GM21526 (cell line): Measurements from ENCODE around the gene CALCA.
"Not testable (repeated sequence)": the region's sequence is repeated elsewhere in the genome, so short reads cannot be mapped to it uniquely, and the experiment has no call there.

ENCODE experiments used
- ATAC-seq: cut with Tn5 transposase; IDR thresholded peaks from one replicate; pipeline ENCODE4 v1.9.1; 2021; ENCODE audit warnings: moderate library complexity; ENCODE audit not compliant: unreplicated experiment, low FRiP score

Gene CALCA, protein sequence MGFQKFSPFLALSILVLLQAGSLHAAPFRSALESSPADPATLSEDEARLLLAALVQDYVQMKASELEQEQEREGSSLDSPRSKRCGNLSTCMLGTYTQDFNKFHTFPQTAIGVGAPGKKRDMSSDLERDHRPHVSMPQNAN

DNA sequence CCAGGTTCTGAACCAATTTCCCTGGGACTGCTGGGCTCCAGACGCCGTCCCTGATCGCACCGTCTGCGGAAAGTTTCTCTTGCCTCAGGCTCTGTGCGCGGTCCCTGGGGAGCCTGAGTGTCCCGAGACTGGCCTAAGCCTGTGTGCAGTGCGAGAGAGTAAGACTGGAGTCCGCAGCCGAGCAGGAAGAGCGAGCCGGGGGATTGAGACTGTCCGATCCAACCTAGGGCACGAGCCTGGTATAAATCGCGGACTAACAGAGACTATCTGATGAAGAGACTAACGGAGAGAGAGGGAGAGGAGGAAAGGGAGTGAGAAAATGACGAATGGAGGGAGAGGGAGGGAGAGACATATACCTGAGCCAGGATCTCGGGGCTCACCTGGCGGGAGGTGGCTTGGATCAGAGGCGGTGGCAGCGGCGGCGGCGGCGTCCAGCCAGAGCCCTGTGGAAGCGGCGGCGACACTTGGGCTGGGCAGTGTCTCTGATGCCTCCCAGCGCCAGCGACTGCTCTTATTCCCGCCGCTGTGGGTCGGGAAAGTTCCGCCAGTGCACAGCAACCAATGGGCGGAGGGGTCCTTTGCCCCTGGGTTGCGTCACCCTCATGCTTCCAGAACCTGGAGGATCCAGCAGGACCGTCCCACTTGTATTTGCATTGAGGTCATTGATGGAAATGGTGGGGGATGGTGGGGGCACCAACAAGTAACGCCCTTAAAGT lies at the start of gene CALCA:
Gene CALCA (minus strand): TSS at position 487 of the 716 bp plus-strand sequence. CDS start 1,159 bp downstream, outside the sequence.
- no peak for ATAC-seq

- no peak for ATAC-seq
These were observed 44.0 kb upstream of the CALCA start for GRCh38 chr11:15016200-15016599.

DNA sequence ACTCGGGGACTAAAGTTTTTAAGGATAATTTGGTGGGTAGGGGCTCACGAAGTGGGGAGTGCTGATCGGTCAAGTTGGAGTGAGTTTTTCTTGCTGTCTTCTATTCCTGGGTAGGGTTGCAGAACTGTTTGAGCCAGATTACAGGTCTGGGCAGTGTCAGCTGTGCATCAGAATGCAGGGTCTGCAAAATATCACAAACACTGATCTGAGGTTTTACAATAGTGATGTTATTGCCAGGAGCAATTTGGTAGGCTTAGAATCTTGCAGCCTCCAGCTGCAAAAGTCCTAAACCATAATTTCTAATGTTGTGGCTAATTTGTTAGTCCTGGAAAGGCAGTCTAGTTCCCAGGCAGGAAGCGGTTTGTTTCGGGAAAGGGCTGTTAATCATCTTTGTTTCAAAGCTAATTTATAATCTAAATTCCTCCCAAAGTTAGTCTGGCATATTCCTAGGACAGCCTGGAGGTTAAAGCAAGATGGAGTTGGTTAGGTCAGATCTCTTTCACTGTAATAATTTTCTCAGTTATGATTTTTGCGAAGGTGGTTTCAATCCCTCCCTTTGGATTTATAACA lies 39.7 kb upstream of the CALCA start:
- no peak for ATAC-seq

DNA sequence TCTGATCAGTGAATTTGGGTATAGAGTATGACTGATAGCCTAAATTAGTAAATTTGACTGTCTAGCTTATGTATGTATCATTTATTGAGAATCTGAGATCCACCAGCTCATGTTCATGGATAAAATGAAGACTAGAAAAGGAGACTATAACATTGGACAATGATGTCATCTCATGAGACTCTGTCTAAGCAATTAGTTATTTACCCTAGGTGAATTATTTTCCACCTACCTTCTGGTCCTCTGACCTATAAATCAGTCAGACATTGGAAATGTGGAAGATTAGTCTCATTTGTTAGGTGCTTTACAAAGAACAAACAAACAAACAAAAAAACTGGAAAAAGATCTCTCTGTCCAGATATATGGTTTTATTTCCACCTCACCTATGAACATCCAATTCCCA lies 38.7 kb upstream of the CALCA start:
- ATAC-seq = no peak

GRCh38 chr11:15006139-15006759 lies 34.1 kb upstream of the CALCA start:
- peak; percentile 69 for ATAC-seq

DNA sequence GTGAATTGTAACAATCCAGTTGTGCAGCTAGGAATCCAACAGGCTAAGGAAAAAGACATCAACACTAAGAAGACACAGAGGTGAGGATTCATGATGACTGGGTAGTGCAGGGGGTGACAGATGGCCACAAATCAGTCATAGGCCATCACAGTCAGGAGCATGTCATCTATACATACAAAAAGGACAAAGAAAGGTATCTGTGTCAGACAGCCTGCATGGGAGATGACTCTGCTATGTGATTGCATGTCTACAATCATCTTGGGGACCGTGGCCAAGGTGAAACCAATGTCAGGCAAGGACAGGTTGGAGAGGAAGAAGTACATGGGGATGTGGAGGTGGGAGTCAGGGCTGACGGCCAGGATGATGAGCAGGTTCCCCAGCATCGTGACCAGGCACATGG lies 16.0 kb upstream of the CALCA start:
- ATAC-seq = not testable (repeated sequence)

- no peak for ATAC-seq
These were observed 9.4 kb upstream of the CALCA start for GRCh38 chr11:14981507-14981906.

GRCh38 chr11:14980854-14981253 lies 8.7 kb upstream of the CALCA start:
- ATAC-seq = no peak

GRCh38 chr11:14977101-14977880 lies 5.1 kb upstream of the CALCA start:
- no peak for ATAC-seq

- no peak for ATAC-seq
These were observed 3.1 kb upstream of the CALCA start for GRCh38 chr11:14975252-14975587.

GRCh38 chr11:14974515-14975251 lies 2.5 kb upstream of the CALCA start:
- peak; percentile 44 for ATAC-seq

GRCh38 chr11:14973621-14974514 lies 1.7 kb upstream of the CALCA start:
- ATAC-seq = peak; percentile 65

GRCh38 chr11:14972581-14973495 lies 687 bp upstream of the CALCA start:
- ATAC-seq = peak; percentile 13

- ATAC-seq = peak; percentile 57
These were observed 2.2 kb downstream of the CALCA start for GRCh38 chr11:14969901-14970323.

DNA sequence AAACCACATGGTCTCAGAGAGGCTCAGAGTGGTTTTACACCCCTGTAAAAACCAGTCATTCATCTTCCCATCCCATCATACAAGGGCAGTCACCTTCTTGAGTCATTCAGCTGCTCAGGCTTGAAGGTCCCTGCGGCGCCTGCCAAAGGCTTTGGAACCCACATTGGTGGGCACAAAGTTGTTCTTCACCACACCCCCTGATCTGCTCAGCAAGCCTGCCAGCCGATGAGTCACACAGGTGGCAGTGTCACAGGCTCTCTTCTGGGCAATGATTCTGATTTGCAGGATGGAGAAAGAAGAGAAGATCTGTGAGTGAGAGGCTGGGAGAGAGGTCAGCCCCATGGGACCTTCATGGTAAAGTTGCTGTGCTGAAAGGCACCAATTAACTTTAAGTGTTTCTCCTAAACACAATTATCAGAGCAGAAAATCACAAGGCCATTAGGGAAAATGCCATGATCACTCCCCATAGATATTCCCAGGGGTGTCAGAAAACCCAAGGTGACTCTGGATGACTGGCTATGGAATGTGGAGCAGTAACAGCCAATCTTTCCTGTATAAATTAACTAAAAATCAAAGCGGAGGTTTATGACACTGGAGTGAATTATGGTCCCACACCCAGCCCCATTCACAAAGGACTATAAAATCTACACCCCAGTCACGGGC lies 4.4 kb downstream of the CALCA start:
- ATAC-seq = no peak

- no peak for ATAC-seq
These were observed 16.0 kb downstream of the CALCA start for GRCh38 chr11:14956111-14956510.

DNA sequence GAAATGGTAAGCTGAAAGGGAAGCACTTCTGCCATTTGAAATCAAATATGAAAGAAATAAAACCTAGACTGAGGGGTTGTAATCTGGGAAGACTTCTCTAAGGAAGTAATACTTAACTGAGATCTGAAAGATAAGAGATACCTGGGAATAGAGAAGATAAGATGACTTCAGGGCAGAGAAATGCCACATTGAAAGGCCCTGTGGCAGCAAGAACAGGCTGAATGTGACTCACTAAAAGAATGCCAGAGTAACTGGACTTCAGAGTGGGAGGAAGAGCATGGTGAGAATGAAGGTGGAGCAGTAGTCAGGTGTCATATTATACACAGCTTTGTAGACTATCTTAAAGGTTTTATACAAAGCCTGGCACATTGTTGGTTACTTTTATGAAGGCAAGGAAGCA lies 17.6 kb downstream of the CALCA start:
- no peak for ATAC-seq

- no peak for ATAC-seq
These were observed 18.2 kb downstream of the CALCA start for GRCh38 chr11:14953904-14954303.
